C4-2B (cell line): ENCODE data around the gene LRMDA.

Experiments used
- H3K27ac ChIP-seq: fragments of 450-650 bp; 2 replicates; pipeline ENCODE4 v1.5.1; 2017
- CTCF ChIP-seq: fragments of 450-650 bp; conservative IDR thresholded peaks from 2 replicates; pipeline ENCODE4 v1.5.1; 2017; ENCODE audit warnings: mild to moderate bottlenecking
- ZFX ChIP-seq: fragments of 450-650 bp; IDR thresholded peaks from 2 replicates; pipeline ENCODE4 v1.6.1; 2017

Gene LRMDA

GRCh38 chr10:76469675-76470074, 1038.3 kb downstream of the LRMDA start:
- TF ChIP-seq ZFX (no peak), CTCF (no peak)
- H3K27ac ChIP-seq: no peak overlapping the region

GRCh38 chr10:76479103-76479790, 1047.8 kb downstream of the LRMDA start:
- no peak for TF ChIP-seq CTCF
- TF ChIP-seq ZFX: no peak
- H3K27ac ChIP-seq: no peak overlapping the region

DNA sequence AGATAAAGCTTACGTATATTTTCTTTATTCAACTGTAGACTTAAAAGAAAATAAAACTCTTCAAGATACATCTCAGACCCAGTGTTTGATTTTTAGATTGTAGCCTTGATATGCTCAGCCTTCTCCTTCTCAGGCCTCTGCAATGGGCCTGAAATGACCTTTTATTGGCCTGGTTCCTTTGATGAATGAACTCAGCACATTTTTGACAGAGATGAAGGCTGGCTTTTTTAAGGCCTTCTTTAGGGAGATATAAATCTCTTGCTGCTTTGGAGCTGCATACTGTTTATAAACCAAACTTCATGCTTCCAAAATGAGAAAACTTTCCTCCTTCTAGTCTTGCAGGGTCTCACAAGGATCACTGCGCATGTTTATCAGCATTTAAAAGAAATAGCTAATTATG, 1049.8 kb downstream of the LRMDA start:
- no peak overlapping the region for H3K27ac ChIP-seq
- TF ChIP-seq ZFX (no peak), CTCF (no peak)

DNA sequence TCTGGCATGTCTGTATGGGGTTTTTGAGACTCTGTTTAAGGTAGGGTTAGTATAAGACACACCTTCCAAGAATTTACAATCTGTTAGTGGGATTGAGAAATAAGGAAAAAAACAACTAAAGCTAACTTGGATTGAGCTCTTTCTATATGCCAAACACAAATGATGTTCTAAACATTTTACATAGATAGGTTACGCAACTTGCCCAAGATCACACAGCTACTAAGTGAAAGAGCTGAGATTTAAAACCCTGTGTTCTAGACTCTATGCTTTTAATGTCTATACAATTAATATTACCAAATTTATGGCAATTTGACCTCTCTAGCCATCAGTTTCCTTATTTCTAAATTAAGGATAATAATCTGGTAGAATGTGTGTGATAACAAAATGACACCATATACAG, 1056.2 kb downstream of the LRMDA start:
- TF ChIP-seq CTCF (no peak), ZFX (no peak)
- no peak overlapping the region for H3K27ac ChIP-seq

DNA sequence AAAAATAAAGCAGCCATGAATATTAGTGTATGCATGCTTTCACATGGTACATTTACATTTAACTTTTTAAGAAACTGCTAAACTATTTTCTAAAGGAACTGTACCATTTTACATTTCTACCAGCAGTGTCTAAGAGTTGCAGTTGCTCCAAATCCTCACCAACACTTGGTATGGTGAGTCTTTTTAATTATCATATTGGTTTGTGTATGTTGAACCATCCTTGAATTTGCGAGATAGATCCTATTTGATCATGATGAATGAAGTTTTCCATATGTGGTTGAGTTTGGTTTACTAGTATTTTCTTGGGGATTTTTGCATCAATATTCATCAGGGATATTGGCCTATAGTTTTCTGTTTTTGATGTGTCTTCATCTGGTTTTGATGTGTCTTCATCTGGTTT, 1057.2 kb downstream of the LRMDA start:
- TF ChIP-seq ZFX: no peak
- TF ChIP-seq CTCF: no peak
- no peak overlapping the region for H3K27ac ChIP-seq

DNA sequence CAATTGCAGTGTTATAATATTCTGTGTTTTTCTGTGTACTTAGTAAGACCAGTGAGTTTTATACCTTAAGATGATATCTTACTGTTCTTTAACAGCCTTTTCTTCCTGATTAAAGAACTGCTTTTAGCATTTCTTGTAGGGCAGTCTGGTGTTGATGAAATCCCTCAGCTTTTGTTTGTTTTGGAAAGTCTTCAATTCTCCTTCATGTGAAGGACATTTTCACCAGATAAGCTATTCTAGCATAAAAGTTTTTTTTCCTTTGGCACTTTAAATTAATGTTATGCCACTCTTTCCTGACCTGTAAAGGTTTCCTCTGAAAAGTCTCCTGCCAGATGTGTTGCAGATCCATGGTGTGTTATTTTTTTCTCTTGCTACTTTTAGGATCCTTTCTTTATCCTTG, 1059.8 kb downstream of the LRMDA start:
- H3K27ac ChIP-seq: no peak overlapping the region
- no peak for TF ChIP-seq ZFX
- no peak for TF ChIP-seq CTCF

DNA sequence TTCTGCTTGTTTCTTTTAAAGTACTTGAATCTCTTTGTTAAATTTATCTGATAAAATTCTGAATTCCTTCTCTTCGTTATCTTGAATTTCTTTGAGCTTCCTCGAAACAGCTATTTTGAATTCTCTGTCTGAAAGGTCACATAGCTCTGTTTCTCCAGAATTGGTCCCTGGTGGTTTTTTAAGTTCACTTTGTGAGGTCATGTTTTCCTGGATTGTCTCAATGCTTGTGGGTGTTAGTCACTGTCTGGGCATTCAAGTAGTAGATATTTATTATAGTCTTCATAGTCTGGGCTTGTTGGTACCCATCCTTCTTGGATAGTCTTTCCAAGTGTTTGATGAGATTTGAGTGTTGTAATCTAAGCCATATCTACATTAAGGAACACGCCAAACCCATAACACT, 1060.6 kb downstream of the LRMDA start:
- H3K27ac ChIP-seq: no peak overlapping the region
- TF ChIP-seq ZFX (no peak), CTCF (no peak)
